Stimulated activated naive CD4-positive, alpha-beta T cell (primary cell): ENCODE results near the gene MYH6.
"Not testable (repeated sequence)": the region's sequence is repeated elsewhere in the genome, so short reads cannot be mapped to it uniquely, and the experiment has no call there.

Experiments used
- DNase-seq, 6 experiments: peaks; one replicate each; lab custom pipeline; 2025; lab: John Stamatoyannopoulos, UW

The MYH6 gene

GRCh38 chr14:23407516-23408306 lies at the start of gene MYH6:
MYH6 (minus strand) TSS chr14:23408273; CDS start chr14:23407223, 1,050 bp downstream.
- no peak for DNase-seq

GRCh38 chr14:23456883-23457586 lies 49.0 kb upstream of the MYH6 start:
- DNase-seq = not testable (repeated sequence)

- DNase-seq = no peak
These were observed 46.4 kb upstream of the MYH6 start for GRCh38 chr14:23454445-23454856.

GRCh38 chr14:23452237-23452636 lies 44.2 kb upstream of the MYH6 start:
- no peak for DNase-seq

DNA sequence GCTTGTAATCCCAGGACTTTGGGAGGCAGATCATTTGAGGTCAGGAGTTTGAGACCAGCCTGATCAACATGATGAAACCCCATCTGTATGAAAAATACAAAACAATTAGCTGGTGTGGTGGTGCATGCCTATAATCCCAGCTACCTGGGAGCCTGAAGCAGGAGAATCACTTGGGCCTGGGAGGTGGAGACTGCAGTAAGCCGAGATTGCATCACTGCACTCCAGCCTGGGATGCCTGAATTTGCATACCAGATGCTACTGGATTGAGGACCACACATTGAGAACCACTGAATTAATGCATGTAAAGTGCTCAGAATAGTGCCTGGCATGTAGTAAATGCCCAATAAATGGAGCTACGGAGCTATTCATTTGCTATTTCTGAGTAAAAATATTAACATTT lies 42.3 kb upstream of the MYH6 start:
- no peak for DNase-seq

DNA sequence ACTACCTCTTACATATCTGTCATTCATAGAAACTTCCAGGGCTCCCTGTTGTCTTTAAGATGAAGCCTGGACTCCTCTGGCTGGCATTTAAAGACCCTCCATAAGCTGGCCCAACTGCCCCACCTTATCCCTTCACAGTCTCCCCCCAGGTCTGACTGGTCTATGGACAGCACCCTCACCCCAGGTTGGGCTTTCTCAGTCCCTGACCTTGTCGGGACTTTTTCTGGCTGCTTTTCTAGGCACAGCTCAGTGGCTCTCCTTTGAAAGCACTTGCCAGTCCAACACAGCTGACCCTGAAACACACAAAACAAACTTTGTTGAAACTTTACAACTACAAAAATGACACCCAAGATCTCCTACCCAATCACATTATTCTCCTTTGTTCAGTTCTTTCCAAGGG lies 41.2 kb upstream of the MYH6 start:
- DNase-seq = no peak

- no peak for DNase-seq
These were observed 39.6 kb upstream of the MYH6 start for GRCh38 chr14:23447361-23448350.

DNA sequence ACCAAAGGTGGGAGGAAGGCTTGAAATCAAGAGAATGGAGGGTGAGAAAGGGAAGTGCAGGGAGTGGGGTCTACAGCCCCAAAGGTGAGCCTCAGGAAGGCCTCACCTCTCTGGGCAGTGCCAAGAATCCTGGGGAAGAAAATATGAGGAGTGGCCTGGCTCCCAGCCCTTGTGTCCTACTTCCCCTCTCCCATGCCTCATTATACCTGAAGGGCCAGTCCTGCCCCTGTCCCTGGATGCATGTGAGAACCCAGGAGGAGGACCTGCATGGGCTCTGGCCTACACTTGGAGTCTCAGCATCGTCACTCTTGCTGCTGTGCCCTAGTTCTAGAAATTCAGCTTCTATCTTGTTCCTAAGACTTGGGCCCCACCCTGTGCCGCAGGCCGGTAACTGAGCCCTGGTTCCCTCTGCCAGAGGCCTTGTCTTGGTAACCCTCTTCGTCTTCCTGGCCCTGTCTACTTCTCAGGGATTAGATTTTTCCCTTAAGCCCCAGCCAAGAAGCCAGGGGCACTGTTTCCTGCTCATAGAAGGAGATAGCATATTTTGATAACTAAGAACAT lies 38.3 kb upstream of the MYH6 start:
- DNase-seq = no peak

GRCh38 chr14:23445773-23446172 lies 37.7 kb upstream of the MYH6 start:
- DNase-seq = no peak

GRCh38 chr14:23444314-23444713 lies 36.2 kb upstream of the MYH6 start:
- DNase-seq = no peak

DNA sequence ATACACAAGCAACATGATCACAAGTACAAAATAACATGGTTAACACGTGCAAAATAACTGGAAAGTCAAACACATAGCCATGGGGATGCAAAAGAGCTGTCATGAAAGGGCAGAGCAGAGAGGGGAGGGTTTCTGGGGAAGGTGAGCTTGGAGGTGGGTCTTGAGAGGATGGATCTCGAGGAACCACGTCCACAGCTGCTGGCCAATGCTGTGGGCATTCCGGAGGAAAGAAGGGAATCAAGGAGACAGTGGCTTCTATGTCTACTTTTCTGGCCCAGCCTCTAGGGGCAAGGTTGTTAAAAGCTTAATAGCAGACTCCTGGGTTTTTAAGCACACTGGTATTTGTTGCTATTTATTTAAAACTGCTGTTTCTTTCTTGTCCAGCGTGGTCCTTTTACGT lies 35.8 kb upstream of the MYH6 start:
- DNase-seq = no peak

DNA sequence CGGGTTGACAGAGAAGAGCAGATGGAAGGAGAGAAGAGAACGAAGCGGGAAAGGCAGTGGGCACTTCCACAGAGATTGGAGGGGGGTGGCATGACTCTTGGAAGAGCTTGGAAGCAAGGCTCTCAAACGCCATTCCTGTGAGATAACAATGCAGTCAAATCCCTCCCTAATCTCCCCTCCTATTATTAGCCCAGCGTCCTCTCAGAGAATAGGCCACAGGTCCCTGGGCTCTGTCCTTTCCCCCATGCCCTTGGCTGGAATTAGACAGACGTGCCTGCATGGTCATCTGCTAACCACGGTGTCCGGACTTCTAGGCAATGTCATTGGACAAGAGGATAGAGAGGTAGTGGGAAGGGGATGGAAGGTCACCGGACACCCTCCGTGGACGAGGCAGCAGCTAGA lies 35.3 kb upstream of the MYH6 start:
- no peak for DNase-seq

- peak in 4 of 6 experiments; percentile 35 to 90 (median 80) for DNase-seq
These were observed 34.8 kb upstream of the MYH6 start for GRCh38 chr14:23442721-23443356.

GRCh38 chr14:23441076-23441475 lies 33.0 kb upstream of the MYH6 start:
- DNase-seq = no peak

GRCh38 chr14:23439107-23439835 lies 31.2 kb upstream of the MYH6 start:
- DNase-seq = no peak

DNA sequence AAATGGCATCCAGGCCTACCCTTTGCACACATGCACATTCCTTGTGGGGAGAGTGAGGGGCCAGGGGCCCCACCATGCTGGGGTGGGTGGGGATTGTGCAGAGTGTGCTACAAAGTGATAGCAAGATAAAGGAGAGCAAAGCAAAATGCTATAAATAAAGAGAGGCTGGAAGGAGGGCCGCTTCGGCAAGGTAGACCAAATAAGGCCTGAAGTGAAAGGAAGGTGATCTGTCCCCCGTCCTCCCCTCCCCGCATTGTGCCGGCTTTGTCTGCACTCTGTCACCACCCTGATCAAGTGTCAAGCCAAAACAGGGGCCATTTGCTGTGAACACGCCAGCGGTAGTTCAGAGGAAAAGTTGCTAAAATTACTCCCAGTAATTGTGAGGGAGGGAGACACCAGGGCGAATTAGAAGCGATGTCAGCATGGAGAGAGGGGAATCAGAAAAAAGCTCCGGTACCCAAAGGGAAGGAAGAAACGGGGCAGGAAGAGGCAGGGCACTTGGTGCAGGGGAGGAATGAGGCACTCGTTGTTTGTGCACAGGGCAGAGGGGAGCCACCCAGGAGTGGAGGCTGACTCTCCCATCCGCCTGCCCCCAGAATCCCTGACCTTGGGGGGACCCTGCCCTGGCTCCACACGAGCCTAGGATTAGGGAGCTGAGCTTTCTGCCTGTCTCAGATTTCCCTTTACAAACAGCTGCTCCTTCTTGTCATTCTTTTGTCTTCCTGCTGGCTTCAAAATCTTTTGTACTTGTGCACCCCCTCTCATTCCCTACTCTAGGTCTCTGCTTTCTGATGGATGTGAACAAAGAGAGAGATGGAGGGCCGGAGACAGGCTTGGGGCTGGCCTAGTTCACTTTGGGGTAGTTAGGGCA lies 30.3 kb upstream of the MYH6 start:
- DNase-seq = no peak

GRCh38 chr14:23437133-23438100 lies 29.3 kb upstream of the MYH6 start:
- DNase-seq = no peak

DNA sequence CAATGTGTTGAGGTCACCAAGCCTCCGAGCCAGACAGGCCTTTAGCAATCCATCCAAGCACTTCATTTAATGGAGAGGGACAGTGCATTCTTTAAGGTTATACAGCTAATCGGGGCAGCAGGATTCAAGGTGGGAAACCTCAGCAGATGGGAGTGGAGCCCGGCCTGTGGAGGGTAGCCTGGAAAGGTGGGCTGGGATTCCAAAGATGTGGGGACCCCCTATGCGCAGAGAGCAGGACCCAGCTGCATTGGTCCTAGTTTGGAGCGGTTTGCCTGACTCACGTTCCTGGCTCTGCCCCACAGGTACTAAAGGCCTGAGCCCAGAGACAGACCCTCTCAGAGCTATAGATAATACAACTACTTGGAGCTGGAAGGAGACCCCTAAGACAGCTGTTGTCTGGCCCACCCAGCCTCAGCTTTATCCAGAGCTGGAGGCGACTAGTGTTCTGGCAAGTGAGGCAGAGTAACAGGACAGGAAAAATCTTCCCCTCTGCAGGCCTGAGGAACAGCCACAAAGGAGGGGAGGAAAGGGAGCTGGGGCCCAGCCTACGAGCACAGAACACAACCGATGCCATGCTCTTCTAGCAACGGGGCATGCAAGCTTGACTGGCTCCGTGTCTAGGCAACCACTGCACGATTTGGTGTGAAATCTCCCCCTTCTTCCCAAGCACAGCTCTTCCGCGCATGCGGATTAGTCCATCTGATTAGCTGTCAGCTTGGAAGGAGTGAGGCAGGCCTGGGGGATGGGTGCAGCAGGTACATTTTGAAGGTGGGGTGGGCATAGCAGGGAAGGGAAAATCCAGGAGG lies 28.5 kb upstream of the MYH6 start:
- DNase-seq = no peak
